HG03060 (cell line): ENCODE data around the gene NSFL1C.

Experiments used
- ATAC-seq: cut with Tn5 transposase; IDR thresholded peaks from one replicate; pipeline ENCODE4 v1.9.1; 2021; ENCODE audit warnings: low read depth, moderate number of reproducible peaks; ENCODE audit not compliant: unreplicated experiment

The NSFL1C gene

DNA sequence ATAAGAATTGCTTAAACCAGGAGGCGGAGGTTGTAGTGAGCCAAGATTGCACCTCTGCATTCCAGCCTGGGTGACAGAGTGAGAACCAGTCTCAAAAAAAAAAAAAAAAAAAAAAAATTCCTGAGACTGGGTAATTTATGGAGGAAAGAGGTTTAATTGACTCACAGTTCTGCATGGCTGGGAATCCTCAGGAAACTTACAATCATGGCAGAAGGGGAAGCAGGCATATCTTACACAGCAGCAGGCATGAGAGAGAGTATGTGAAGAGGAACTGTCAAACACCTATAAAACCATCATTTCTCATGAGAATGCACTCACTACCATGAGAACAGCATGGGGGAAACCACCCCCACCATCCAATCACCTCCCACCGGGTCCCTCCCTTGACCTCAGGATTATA lies 72.0 kb downstream of the NSFL1C start:
- ATAC-seq, result no peak

DNA sequence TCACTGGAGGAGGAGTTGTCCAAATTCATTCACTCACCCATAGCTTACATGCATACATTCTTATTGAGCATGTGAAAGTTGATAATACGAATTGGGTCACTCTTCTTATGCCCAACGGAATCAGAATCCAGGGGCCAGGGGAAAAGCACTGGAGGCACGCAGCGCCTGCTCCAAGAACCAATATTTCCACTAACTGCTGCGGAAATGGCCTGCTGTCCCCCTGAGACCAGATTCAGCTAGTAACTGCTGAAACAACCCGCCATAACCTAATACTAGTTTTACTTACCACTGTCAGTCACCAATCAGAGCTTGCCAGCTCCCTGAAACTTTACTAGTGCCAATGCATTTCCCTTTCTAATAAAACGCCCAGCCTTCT lies 73.2 kb downstream of the NSFL1C start:
- no peak for ATAC-seq

DNA sequence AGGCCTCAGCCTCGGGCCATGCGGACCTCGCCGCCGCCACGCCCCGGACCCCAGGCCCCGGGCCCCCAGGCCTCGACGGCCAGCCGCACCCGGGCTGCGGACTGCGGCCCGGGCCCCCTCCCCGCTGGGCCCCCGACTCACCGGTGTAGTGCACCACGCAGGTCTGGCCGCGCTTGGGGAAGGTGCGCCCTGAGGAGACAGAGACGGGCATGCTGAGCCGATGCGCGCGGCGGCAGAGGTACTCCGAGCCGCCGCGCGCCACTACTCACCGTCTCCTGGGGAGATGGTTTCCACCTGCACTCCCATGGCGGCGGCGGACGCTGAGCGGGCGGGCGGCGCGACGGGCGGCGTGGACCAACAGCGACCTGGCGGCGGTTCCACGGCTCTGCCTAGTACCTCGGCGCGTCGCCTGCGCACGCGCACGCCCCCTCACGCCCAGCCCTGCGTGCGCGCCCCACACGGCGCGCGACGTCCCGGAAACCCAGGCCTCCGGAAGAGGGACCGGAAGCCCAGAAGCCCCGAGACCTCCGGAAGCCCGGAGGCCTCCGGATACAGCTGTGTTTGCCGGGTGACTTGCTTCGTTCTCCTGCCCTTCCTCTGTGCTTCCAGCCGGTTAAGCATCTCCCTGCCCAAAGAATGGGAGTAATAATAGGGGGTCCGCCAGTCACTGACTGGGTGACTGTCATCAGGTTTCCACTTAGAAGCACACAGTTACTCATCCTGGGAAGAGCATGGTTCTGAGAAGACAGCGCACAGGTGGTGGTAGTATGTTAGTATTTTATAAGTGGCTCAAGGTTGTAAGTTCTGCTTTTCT lies 73.7 kb downstream of the NSFL1C start, which contains the start of gene FKBP1A:
FKBP1A (minus strand) TSS at position 362 of the 814 bp plus-strand sequence; CDS start at position 306, 56 bp downstream.
- ATAC-seq, result peak; percentile 38

DNA sequence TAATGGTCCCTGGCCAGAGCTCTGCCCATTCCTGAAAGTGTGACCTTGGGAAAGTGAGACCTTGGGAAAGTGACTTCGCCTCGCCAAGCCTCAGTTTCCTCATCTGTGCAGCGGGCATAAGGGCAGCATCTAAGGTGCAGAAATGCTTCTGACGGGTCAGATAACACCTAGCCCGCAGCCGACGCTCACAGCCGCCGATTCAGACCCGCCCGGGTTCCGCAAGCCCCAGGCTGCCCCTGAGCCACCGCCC lies 74.3 kb downstream of the NSFL1C start:
- no peak for ATAC-seq
